Gastrocnemius medialis (tissue), 4 donors: ENCODE measurements around the gene SRPK2. TPM values are rescaled to one million over a fixed set of nuclear protein-coding genes. Genes with fewer than 3 reads are reported as not detected.

ENCODE experiments used
- ATAC-seq, 2 donors: fragments of 150-250 bp; one replicate each; pipeline ENCODE4 v1.9.1; 2016
- DNase-seq, 2 donors: peaks; one replicate each; pipeline ENCODE4 v3.0.0-alpha.2; 2019
- H3K27ac ChIP-seq, 4 donors: fragments of 200-600 bp; sonication (generic); 1 replicate in 1 of 4; 2 replicates in 3 of 4; pipeline ENCODE4 v1.5.1; 2016 to 2018; ENCODE audit warnings: mild to moderate bottlenecking in 2 of 4, moderate library complexity in 1 of 4
- H3K27me3 ChIP-seq, 3 donors: fragments of 200-600 bp; sonication (generic) in 2 of 3; 1 replicate in 1 of 3; 2 replicates in 2 of 3; pipeline versions ENCODE4 v1.5.1 to v1.6.0; 2016 to 2019; ENCODE audit warnings: mild to moderate bottlenecking in 1 of 3, moderate library complexity in 1 of 3
- H3K36me3 ChIP-seq, 2 donors: fragments of 200-600 bp; sonication (generic) in 1 of 2; one replicate each; pipeline ENCODE4 v1.5.1; 2017 to 2018
- H3K4me1 ChIP-seq, 2 donors: fragments of 200-600 bp; sonication (generic) in 1 of 2; one replicate each; pipeline ENCODE4 v1.5.1; 2016 to 2017; ENCODE audit warnings: mild to moderate bottlenecking in 2 of 2
- H3K4me3 ChIP-seq, 4 donors: fragments of 200-600 bp; sonication (generic) in 3 of 4; 1 replicate in 1 of 4; 2 replicates in 3 of 4; pipeline ENCODE4 v1.5.1; 2016 to 2019; ENCODE audit warnings: mild to moderate bottlenecking in 2 of 4
- H3K9me3 ChIP-seq, 3 donors: fragments of 200-600 bp; sonication (generic) in 2 of 3; 1 replicate in 1 of 3; 2 replicates in 2 of 3; pipeline ENCODE4 v1.5.1; 2016 to 2019
- POLR2A ChIP-seq, 2 donors: fragments of 450-650 bp; IDR thresholded peaks; one replicate each; pipeline ENCODE4 v1.6.1; 2017; ENCODE audit warnings: antibody characterized with exemption in 2 of 2, mild to moderate bottlenecking in 2 of 2, moderate library complexity in 2 of 2
- in situ Hi-C, 4 donors: fragments of 200-750 bp; cut with MboI; loops; one replicate each; pipeline versions ENCODE4 v1.15.0 to v1.8.0; 2017; ENCODE audit warnings: low sequenced_read_pairs in 4 of 4
- intact Hi-C: fragments of 100-400 bp; cut with DNase I; formaldehyde crosslinking; loops from one replicate; pipeline ENCODE4 v1.15.1; 2023; ENCODE audit warnings: low total_unique reads
- total RNA-seq, 4 donors: library from RNA; depleted of rRNA; stranded (reverse); fragments of >200 nt; gene quantifications; one replicate each; pipeline versions ENCODE4 v1.1.0 to v1.2.3, GENCODE V29; 2016
- TF ChIP-seq, protein P1 (sequence below), 5 experiments: fragments of 450-650 bp in 3 of 5; fragments of 200-600 bp in 2 of 5; sonication (generic) in 2 of 5; IDR thresholded peaks in 4 of 5; conservative IDR thresholded peaks in 1 of 5; 1 replicate in 4 of 5; 2 replicates in 1 of 5; pipeline ENCODE4 v1.5.1; 2016 to 2019; ENCODE audit warnings: antibody characterized with exemption in 5 of 5, mild to moderate bottlenecking in 3 of 5, moderate library complexity in 3 of 5

Gene SRPK2
- total RNA-seq, 4 donors from 2014 or later, result 18.1 to 49.0 (median 21.3) TPM

GRCh38 chr7:105149827-105150226 is 238.9 kb downstream of the SRPK2 start:
- in situ Hi-C loops (no loop called here), intact Hi-C loops (loop anchor here (10.0 kb wide), 1 partner anchor 185 kb away; no protein-coding TSS in a partner anchor)
- TF ChIP-seq, protein P1, sequence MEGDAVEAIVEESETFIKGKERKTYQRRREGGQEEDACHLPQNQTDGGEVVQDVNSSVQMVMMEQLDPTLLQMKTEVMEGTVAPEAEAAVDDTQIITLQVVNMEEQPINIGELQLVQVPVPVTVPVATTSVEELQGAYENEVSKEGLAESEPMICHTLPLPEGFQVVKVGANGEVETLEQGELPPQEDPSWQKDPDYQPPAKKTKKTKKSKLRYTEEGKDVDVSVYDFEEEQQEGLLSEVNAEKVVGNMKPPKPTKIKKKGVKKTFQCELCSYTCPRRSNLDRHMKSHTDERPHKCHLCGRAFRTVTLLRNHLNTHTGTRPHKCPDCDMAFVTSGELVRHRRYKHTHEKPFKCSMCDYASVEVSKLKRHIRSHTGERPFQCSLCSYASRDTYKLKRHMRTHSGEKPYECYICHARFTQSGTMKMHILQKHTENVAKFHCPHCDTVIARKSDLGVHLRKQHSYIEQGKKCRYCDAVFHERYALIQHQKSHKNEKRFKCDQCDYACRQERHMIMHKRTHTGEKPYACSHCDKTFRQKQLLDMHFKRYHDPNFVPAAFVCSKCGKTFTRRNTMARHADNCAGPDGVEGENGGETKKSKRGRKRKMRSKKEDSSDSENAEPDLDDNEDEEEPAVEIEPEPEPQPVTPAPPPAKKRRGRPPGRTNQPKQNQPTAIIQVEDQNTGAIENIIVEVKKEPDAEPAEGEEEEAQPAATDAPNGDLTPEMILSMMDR (IDR thresholded peaks at IDR 0.05 in 4 of 5, conservative IDR thresholded peaks at IDR 0.05 in 1 of 5), result no peak
- TF ChIP-seq POLR2A (IDR thresholded peaks at IDR 0.05), result no peak
- H3K36me3 ChIP-seq, result no peaks in the 10 kb centered on the region
- no peaks in the 10 kb centered on the region for H3K27me3 ChIP-seq
- DNase-seq (no peak), ATAC-seq (no peak)
- no peaks in the 10 kb centered on the region for H3K9me3 ChIP-seq
- H3K4me1 ChIP-seq, result peaks cover 0 to 7% of the 10 kb centered on the region in 2 donors
- H3K27ac ChIP-seq, result no peak overlapping the region
- no peak overlapping the region for H3K4me3 ChIP-seq

GRCh38 chr7:105141068-105141467 is 247.7 kb downstream of the SRPK2 start:
- Histone ChIP-seq H3K9me3 (no peaks in the 10 kb centered on the region), H3K36me3 (peaks cover 0 to 13% of the 10 kb centered on the region in 2 donors), H3K4me3 (no peak overlapping the region), H3K4me1 (peaks cover 0 to 4% of the 10 kb centered on the region in 2 donors), H3K27ac (no peak overlapping the region), H3K27me3 (no peaks in the 10 kb centered on the region)
- DNase-seq, result no peak
- in situ Hi-C loops, result no loop called here
- no peak for ATAC-seq
- intact Hi-C loops, result no loop called here
- TF ChIP-seq, protein P1 (IDR thresholded peaks at IDR 0.05 in 4 of 5, conservative IDR thresholded peaks at IDR 0.05 in 1 of 5), result no peak

- TF ChIP-seq, protein P1 (IDR thresholded peaks at IDR 0.05 in 4 of 5, conservative IDR thresholded peaks at IDR 0.05 in 1 of 5), result no peak
- TF ChIP-seq POLR2A (IDR thresholded peaks at IDR 0.05), result no peak
- no peak for DNase-seq
- no peak for ATAC-seq
- Histone ChIP-seq H3K27me3 (no peaks in the 10 kb centered on the region), H3K27ac (no peak overlapping the region), H3K9me3 (no peaks in the 10 kb centered on the region), H3K4me1 (peaks cover 0 to 5% of the 10 kb centered on the region in 2 donors), H3K36me3 (peaks cover 0 to 13% of the 10 kb centered on the region in 2 donors), H3K4me3 (no peak overlapping the region)
- in situ Hi-C loops (no loop called here), intact Hi-C loops (no loop called here)
Observed at GRCh38 chr7:105139381-105139780, 249.3 kb downstream of the SRPK2 start.

DNA sequence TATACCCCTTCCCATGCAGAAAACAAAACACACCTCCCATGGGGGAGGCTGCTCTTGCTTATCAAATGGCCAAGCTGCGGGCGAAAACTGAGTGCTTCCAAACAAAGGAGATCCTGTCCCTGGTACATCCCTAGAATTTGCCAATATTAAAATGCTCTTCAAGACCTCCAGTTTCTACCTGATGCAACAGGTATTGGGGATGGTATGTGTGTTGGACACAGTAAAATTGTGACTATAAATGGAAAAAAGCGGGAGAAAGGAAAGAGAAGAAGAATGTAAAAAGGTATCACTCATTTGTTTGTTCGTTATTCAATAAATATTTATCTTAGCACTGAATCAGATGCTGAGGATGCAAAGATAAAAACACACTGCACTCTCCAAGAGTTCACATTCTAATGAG is 250.8 kb downstream of the SRPK2 start:
- H3K27ac ChIP-seq, result no peak overlapping the region
- DNase-seq (no peak), ATAC-seq (no peak)
- intact Hi-C loops (no loop called here), in situ Hi-C loops (no loop called here)
- no peaks in the 10 kb centered on the region for H3K27me3 ChIP-seq
- no peak for TF ChIP-seq POLR2A (IDR thresholded peaks at IDR 0.05)
- TF ChIP-seq, protein P1 (IDR thresholded peaks at IDR 0.05 in 4 of 5, conservative IDR thresholded peaks at IDR 0.05 in 1 of 5), result no peak
- no peaks in the 10 kb centered on the region for H3K9me3 ChIP-seq
- peaks cover 0 to 5% of the 10 kb centered on the region in 2 donors for H3K4me1 ChIP-seq
- peaks cover 0 to 16% of the 10 kb centered on the region in 2 donors for H3K36me3 ChIP-seq
- no peak overlapping the region for H3K4me3 ChIP-seq

DNA sequence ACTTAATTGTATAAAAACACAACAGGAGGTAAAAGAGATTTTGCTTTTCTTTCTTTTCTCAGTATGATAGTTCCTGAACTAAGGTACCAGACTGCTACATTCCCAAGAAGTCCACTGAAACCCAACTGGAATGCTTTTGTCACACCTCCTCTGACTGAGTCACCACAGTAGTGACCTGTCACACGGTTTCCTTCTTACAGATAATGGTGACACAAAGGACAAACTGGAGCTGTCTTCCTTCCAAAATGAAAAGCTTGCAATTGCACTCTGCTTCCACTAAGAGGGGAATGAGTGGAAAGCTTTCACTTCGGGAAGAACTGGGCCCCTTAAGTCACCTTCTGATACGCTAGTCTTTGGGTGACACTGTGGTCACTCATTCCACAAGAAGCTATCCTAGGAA is 252.5 kb downstream of the SRPK2 start:
- in situ Hi-C loops (no loop called here), intact Hi-C loops (no loop called here)
- Histone ChIP-seq H3K36me3 (peaks cover 0 to 25% of the 10 kb centered on the region in 2 donors), H3K4me3 (no peak overlapping the region), H3K4me1 (peaks cover 0 to 5% of the 10 kb centered on the region in 2 donors), H3K27ac (no peak overlapping the region), H3K9me3 (no peaks in the 10 kb centered on the region), H3K27me3 (no peaks in the 10 kb centered on the region)
- TF ChIP-seq, protein P1 (IDR thresholded peaks at IDR 0.05 in 4 of 5, conservative IDR thresholded peaks at IDR 0.05 in 1 of 5), result no peak
- TF ChIP-seq POLR2A (IDR thresholded peaks at IDR 0.05), result no peak
- DNase-seq, result no peak
- ATAC-seq, result peak; percentile 53 to 85
